B cell (primary cell): ENCODE results near the gene PHF23.

Experiments
- CTCF ChIP-seq: fragments of 200-600 bp; IDR thresholded peaks from one replicate; pipeline ENCODE4 v1.8.0; 2022; ENCODE audit warnings: antibody characterized with exemption, mild to moderate bottlenecking
- EZH2 ChIP-seq: IDR thresholded peaks from 2 replicates; pipeline ENCODE4 v1.6.1; 2012; ENCODE audit warnings: borderline replicate concordance, low read depth, mild to moderate bottlenecking, moderate library complexity, low read length; ENCODE audit not compliant: insufficient read depth, poor library complexity, severe bottlenecking

- TF ChIP-seq CTCF (no peak), EZH2 (no peak)
These were observed 42.4 kb downstream of the PHF23 start for GRCh38 chr17:7196651-7197401.
